Stimulated activated CD4-positive, alpha-beta T cell treated with anti-CD3 and anti-CD28 coated beads, TNF-alpha, amount 100 ng/mL, for 4 hours (primary cell): Measurements from ENCODE around the gene PTK7.

Experiments
- DNase-seq, 3 experiments: peaks; one replicate each; pipeline ENCODE4 v3.0.0-alpha.2; 2020; ENCODE audit warnings: low read depth in 3 of 3

PTK7 gene

DNA sequence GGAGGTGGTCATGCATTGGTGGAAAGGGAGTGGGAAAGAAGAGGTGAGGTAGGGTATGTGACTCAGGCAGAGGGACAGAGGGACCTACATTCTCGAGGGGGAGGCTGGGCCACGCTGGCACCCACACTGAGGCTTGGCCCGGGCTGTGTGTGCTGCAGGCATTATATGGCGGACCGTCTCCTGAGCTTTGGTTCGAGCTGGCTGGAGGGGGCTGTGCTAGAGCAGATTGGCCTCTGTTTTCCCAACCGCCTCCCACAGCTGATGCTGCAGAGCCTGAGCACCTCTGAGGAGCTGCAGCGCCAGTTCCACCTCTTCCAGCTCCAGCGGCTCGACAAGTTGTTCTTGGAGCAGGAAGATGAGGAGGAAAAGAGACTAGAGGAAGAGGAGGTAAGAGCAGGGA lies 129.7 kb downstream of the PTK7 start:
- no peak for DNase-seq

DNA sequence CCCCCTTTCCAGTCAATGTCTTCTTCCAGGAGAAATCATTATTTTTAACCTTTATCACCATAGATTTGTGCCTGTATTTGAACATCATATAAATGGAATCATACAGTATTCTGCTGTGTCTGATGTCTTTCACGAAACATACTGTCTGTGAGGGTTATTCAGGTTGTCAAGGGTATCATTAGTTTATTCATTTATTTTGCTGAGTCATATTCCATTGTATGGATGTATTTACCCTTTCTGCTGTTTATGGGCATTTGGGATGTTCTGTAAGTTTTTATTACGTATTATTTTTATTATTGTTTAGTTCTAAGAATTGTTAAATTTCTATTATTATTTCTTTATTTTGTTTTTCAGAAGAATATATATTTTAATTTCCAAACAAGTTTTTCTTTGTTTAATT lies 131.2 kb downstream of the PTK7 start:
- DNase-seq = no peak
